Skin epidermis (tissue), 12 donors: ENCODE measurements around the gene LRBA.

Experiments used
- H3K27ac ChIP-seq, 21 experiments: fragments of 200-600 bp; sonication (generic) in 11 of 21; one replicate each; pipeline ENCODE4 v1.5.0; 2020; ENCODE audit warnings: mild to moderate bottlenecking in 3 of 21, inconsistent platforms in 2 of 21, moderate library complexity in 2 of 21
- H3K4me3 ChIP-seq, 7 experiments: fragments of 200-600 bp; sonication (generic) in 2 of 7; one replicate each; pipeline ENCODE4 v1.5.0; 2020; ENCODE audit warnings: inconsistent platforms in 2 of 7, mild to moderate bottlenecking in 2 of 7, moderate library complexity in 1 of 7

The LRBA gene

DNA sequence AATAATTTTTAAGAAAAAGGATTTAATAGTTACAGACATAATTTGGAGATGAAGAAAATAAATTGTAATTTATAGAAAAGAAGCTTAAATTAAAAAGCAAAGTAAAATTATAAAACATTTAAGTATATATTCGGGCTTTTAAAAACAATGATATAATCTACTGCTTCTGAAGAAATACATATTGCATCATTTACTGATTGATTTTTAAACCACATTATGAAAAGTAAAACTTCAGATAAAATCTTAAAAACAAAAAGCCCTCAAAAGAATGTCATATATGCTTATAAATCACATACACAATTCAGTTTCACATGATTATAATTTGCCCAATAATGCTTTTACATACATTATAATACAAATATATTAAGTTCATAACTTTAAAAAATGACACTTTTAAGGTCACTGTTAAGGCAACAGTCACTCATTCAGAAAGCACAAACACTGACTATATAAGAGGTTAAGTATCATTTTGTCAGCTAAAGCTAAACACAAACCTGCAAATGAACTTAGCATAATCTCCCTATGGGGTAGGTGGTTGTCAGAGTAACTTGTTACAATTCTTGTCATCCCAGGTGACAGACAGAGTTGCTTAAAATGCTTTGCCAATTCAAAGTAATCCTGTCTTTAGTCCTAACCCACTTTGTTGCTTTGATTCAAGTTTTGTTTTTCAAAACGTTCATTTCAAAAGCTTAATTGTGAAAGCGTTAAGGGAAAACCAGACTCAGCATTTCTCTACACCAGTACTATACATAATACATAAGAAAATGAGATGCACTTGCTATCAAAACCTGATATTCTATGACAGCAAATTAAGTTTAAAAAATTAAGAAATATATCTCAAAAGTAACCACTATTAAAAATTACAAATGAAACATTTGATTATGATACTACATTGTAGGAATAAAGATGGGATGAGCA, 523.7 kb downstream of the LRBA start:
- Histone ChIP-seq H3K4me3 (no peak overlapping the region), H3K27ac (no peak overlapping the region)

DNA sequence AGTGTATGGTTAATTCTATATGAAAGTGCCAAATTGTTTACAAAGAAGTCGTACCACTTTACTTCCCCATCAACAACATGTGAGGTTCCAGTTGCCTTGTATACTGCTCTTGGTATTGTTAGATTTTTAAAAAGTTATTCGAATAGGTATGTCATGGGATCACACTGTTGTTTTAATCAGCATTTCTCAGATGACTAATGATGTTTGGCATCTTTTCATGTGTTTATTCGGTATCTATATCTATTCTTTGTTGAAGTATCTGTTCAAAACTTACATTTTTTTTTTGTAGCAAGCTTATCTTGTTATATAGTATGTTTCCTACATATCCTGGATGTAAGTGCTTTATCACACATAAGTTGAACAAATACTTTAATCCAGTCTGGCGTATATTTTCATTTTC, 532.5 kb downstream of the LRBA start:
- H3K27ac ChIP-seq = no peak overlapping the region

DNA sequence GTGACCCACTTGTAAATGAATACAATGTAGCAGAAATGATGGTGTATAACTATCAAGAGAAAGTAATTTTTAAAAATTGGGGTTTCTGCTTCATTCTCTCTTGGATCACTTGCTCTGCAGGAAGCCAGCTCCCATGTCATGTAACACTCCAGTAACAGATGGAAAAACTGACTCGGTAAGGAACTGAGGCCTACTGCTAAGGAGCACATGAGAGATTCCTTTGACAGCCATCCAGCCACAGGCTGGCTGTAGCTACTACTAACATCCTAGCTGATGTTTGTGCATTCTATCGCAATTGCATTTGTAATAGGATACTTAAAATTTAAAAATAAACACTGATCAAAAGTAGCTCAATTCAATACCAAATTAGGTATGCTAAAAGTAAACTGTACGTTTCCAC, 535.4 kb downstream of the LRBA start:
- no peak overlapping the region for H3K4me3 ChIP-seq
- H3K27ac ChIP-seq = no peak overlapping the region

More for the DNA sequence above, 532.5 kb downstream of the LRBA start:
- no peak overlapping the region for H3K4me3 ChIP-seq

DNA sequence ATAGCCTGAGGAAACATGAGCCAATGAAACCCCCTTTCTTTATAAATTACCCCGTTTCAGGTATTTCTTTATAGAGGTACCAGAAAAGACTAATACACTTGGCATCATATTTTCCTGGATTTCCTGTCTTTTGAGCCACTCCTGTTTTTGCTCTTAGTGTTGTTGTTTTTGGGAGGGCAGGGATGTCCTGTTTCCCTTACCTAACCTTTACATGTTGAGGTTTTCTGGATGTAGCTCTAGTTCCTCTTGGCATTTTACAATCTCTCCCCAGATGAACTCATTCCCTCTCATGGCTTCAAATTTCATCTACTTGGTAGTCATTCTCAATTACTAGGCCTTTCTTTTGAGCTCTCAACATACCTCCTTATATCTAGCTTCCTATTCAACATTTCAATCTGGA, 537.2 kb downstream of the LRBA start:
- no peak overlapping the region for H3K4me3 ChIP-seq
- no peak overlapping the region for H3K27ac ChIP-seq

DNA sequence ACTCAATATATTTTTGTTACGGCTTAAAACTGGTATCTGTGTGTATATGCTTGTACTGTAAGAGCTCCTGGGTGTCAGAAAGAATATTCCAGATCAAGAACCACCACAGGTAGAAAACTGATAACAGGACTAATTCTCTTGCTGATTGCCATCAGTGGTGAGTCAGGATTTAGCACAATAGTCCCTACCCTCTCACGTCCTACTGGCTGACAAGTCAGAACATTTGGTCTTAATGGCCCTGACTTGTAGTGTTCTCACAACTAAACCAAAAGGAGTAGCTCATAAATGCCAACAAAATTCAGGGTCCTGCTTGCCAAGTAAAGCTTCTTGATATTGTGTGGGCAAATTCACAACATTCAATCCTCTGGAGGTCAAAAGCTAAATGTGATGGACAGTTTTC, 538.3 kb downstream of the LRBA start:
- H3K27ac ChIP-seq = no peak overlapping the region
- no peak overlapping the region for H3K4me3 ChIP-seq

DNA sequence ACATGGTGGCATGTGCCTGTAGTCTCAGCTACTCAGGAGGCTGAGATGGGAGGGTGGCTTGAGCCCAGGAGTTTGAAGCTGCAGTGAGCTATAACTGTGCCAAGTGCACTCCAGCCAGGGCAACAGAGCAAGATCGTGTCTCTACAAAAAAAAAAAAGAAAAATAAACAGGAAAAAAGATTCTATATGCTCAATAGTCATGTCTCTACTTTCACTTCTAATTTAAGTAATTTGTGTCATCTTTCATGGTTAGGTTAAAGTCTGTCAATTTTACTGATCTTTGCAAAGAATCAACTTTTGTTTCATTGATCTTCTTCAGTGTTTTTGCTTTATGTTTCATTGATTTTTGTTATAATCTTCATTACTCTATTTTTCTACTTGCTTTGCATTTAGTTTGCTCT, 539.3 kb downstream of the LRBA start:
- H3K4me3 ChIP-seq = no peak overlapping the region
- H3K27ac ChIP-seq = no peak overlapping the region

DNA sequence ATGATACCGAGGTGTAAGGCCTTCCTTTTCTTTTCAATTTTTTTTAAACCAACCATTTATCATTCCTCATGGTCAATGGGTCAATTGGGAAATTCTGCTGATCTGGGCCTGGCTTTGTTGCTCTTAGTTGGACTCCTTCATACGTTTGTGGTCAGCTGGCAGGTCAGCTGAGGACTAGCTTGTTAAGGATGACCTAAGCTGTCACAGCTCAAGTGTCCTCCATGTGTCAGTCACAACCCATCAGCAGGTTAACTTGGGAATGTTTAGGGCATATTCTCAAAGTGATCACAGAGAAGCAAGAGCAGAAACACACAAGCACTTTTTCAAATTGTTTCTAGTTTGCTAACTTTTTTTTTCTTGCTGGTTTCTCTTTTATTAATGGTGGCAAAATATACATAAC, 550.6 kb downstream of the LRBA start:
- Histone ChIP-seq H3K4me3 (no peak overlapping the region), H3K27ac (no peak overlapping the region)

DNA sequence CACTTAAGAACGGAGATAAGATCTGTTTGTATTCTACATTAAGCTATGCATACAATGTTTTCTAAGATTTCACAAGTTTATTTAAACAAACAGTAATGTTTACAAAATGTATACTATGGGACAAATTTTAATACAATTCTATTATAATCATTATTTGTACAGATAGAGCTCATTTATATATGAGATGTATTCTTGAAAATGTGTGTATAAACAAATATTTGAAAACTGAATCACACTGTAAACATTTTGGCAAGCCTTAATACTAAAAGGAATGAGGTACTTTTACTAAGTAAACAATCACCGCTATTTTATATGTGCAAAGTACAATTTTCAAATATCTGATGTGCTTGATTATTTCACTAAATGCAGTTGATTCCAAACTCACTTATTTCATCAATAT, 552.3 kb downstream of the LRBA start:
- H3K27ac ChIP-seq = no peak overlapping the region
- H3K4me3 ChIP-seq = no peak overlapping the region

DNA sequence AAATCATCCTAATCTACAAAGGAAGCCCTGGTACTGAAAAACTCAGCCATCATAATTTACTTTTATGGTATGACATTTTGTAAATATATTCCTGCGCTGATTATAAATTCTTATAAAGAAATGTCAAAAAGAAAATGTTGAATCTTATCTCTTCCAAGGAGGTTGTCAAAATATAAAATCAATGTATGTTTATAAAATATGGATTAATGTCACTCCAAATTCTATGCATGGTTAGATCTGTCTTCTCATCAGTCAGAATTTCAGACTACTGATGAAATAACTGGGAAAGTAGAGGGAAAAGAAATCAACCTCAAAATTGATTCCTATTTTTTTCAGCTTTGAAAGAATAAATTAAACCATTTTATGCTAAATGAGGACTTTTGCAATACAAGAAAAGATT, 553.1 kb downstream of the LRBA start:
- H3K27ac ChIP-seq = no peak overlapping the region
- H3K4me3 ChIP-seq = no peak overlapping the region

DNA sequence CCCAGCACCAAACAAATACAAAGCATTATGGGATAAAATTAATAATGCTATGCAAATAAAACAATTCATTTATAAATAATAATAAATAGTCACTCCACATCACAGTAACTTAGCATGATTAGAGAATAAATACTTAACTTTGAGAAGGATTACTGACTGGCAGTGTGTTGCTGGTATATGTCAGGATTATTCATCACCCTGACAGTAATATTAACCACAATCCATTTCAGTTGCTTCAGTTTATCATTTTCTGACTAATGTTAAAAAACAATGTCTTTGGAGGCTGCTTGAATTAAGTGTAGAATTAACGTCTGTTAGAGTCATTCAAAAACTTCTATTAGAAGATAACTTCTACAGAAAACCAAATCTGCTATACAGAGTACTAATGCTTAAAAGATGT, 557.3 kb downstream of the LRBA start:
- no peak overlapping the region for H3K27ac ChIP-seq

DNA sequence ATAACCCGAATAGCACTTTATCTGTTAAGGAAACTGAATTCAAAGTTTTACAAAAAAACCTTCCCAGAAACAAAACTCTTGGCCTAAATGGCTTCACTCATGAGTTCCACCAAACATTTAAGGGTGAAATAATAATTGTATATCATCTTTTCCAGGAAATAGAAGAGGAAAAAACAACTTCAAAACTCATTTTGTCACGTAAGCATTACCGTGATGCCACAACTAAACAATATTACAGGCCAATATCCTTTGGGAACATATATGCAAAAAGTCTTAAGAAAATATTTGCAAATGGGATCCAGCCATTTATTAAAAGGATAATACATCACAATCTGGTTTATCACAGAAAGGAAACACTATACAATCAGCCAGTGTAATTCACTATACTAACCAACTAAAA, 563.2 kb downstream of the LRBA start:
- H3K27ac ChIP-seq = no peak overlapping the region

More for the DNA sequence above, 557.3 kb downstream of the LRBA start:
- H3K4me3 ChIP-seq = no peak overlapping the region

DNA sequence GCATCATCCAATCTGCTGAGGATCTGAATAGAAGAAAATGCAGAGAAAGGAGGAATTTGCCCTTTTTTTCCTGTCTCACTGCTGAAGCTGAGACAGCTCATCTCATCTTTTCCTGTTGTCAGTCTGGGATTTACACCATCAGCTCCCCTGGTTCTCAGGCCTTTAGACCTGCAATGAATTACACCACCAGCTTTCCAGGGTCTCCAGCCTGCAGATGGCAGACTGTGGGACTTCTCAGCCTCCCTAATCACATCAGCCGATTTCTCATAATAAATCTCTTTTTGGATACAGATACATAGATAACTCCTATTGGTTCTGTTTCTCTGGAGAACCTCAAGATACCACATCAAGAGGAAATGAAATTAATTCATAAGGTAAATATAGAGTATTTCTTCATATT, 567.7 kb downstream of the LRBA start:
- no peak overlapping the region for H3K4me3 ChIP-seq
- no peak overlapping the region for H3K27ac ChIP-seq

More for the DNA sequence above, 563.2 kb downstream of the LRBA start:
- no peak overlapping the region for H3K4me3 ChIP-seq

DNA sequence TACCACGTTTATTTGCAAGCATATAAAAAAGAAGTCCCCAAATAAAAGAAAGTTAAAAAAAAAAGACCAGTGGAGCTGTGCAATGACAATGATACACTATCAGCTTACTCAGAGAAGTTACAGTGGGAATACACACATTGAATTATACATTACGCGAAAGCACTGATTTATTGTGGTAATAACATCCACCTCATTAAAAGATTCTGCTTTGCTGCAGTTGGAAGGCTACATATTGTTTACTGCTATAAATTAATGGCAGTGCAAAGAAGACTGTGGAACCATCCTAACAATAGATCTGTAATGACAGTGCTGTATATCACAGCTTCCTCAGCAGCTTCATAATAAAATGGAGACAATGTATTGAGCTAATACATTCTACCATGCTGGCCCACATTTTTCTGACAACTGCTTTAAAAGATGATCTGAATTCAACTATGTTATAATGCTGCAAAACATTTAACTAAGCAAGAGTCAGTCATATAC, 575.6 kb downstream of the LRBA start:
- Histone ChIP-seq H3K4me3 (no peak overlapping the region), H3K27ac (no peak overlapping the region)

DNA sequence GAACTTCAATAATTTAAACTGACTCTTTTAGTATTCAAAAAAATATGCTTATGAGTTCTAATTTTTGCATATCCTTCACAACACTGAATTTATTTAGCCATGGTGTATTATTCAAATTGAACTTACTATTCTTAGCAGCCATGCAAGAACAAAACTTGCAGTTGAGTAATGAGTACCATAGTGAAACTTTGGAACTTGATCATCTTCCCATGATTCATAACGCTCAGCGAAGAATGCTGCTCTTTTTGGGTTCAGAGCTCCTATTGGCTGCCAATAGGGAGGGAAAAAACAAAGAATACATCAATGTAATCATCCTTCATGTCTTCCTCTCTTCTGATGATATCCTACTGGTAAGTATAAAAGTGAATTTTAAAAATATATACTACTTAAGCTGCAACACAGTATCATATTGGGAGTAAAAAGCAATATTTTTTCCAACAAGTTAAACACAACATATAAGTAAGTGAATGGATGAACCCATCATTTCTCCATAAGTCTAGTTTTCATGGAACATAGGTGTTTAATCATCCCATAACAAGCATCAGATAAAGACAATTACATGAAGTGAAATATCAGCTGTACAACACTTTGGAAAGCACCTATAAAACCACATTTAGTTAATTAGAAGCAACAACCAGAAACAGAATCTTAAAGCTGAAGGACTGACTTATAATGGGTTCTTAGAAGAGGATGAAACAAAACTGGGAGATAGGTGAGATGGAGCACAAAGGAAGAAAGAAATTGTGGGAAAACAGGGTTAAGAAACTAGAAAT, 578.3 kb downstream of the LRBA start:
- H3K27ac ChIP-seq = no peak overlapping the region
- H3K4me3 ChIP-seq = no peak overlapping the region

DNA sequence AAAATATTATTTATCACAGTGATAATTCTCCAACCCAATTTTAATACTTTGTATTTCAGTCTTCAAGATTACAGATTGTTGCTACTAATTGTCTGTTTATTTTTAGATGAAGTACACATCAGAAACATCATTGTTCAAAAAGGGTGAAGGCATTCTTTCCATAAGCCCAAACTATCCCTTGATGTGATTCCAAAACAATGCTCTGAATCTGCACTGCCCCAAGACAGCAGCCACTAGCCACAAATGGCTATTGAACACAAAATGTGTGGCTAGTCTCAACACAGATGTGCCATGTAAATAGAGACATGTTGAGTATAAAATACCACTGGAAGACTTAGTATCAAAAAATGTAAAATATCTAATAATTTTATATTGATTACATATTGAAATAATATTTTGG, 583.9 kb downstream of the LRBA start:
- no peak overlapping the region for H3K27ac ChIP-seq
- no peak overlapping the region for H3K4me3 ChIP-seq

DNA sequence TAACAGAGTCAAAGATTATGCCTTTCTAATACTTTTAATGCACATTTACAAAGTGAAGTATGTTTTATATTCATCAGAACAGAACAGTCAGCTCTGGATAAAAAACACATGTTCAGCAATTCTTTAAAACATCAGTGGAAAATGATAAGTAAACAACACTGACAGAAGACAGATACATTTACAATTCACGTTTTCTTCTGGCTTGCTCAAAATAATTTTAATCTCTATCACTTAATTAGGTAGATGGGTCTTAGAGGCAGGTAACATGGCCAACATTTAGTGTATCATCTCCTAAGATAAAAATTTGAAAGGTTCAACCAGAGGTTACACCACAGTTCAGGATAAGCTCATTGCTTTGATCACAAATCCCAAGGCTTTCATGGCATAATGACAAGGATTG, 589.9 kb downstream of the LRBA start:
- no peak overlapping the region for H3K27ac ChIP-seq

DNA sequence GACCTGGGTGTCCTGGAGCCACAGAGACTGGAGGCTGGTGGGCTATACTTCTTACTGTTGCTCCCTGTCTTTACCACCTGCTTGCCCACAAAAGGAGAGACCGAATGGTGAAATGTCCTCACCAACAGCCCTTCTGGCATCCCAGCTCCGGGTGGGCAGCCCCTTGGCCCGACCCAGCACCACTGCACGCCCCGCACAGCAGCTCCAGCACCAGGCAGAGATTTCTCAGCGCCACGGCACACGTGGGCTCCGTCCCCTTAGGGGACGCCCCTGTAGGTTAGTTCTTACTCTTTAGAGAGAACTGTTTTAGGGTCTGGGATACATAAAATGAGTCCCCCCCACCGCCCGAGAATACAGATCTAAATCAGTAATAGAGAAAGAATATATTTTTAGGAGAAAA, 591.6 kb downstream of the LRBA start:
- Histone ChIP-seq H3K27ac (no peak overlapping the region), H3K4me3 (no peak overlapping the region)

More for the DNA sequence above, 589.9 kb downstream of the LRBA start:
- no peak overlapping the region for H3K4me3 ChIP-seq

DNA sequence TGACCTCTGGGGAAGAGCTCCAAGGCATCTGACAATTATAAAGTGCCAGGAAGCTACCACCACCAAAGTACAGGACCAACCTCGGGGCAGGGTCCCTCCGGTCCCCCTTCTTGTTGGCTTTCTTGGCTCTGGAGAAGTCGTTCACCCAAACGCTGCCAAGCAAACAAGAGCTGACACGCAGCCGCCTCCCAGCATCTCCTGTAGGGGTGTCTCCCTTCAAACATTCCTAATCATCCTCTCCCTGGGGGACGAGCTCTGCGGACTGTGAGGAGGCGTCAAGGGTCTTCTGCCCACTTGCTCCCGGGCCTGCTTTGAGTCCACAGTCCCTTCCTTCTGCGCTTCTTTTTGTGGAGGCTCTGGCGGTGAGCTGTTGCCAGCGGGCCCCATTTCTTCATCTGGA, 592.0 kb downstream of the LRBA start:
- no peak overlapping the region for H3K27ac ChIP-seq

DNA sequence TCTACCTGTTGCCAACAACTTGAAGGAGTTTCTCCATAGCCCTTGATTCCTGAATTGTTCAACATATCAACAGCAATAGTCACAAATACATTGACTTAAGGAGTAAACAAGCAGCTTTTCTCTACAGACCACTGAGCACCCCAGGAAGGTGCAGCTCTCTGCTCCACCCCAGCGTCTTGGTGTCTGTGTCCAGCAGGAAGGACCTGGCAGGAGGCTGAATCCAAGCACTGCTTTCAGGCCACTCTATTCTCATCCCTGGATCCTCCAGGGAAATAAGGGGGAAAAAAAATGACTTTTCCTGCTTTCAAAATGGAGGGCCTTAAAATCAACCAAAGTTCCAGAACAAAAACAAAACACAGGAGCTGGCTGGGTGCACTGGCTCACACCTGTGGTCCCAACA, 593.5 kb downstream of the LRBA start:
- Histone ChIP-seq H3K4me3 (no peak overlapping the region), H3K27ac (no peak overlapping the region)

More for the DNA sequence above, 592.0 kb downstream of the LRBA start:
- no peak overlapping the region for H3K4me3 ChIP-seq

DNA sequence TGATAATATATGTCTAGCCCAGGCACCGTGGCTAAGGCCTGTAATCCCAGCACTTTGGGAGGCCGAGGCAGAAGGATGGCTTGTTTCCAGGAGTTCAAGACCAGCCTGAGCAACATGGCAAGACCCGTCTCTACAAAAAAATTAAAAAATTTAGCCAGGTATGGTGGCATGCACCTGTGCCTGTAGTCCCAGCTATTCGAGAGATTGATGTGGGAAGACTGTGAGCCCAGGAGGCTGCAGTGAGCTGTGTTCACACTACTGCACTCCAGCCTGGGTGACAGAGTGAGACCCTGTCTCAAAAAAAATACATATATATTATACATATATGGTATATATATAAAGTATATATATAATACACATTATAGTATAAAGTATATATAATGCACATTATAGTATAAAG, 595.1 kb downstream of the LRBA start:
- Histone ChIP-seq H3K4me3 (no peak overlapping the region), H3K27ac (no peak overlapping the region)
